ENCODE data around the gene KRCC1. TPM values are rescaled to one million over a fixed set of nuclear protein-coding genes. Genes with fewer than 3 reads are reported as not detected.
A peak's percentile ranks its signal among the peaks of the same experiment; 100 is the strongest.

KRCC1 gene
- total RNA-seq, 2 experiments from 2014 or later: 10.8 to 11.1 TPM

DNA sequence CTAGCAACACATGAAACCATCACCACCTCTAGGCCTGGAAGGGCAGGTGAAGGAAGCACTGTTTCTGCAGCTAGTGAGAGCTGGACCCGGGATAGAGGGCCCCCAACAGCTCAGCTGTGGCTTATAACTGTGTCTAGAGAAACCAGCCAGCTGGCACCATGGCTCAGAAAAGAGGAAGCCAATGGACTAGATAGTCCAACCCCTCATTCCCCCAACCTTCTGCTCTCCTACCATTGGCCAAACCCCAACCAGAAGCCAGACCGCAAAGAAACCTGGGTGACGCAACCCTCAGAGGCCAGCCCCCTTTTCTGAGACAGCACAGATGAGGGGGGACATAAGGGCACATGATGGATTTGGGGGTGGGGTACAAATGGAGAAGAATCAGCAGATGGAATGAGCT lies 36.4 kb upstream of the KRCC1 start:
- TF ChIP-seq, protein P1, sequence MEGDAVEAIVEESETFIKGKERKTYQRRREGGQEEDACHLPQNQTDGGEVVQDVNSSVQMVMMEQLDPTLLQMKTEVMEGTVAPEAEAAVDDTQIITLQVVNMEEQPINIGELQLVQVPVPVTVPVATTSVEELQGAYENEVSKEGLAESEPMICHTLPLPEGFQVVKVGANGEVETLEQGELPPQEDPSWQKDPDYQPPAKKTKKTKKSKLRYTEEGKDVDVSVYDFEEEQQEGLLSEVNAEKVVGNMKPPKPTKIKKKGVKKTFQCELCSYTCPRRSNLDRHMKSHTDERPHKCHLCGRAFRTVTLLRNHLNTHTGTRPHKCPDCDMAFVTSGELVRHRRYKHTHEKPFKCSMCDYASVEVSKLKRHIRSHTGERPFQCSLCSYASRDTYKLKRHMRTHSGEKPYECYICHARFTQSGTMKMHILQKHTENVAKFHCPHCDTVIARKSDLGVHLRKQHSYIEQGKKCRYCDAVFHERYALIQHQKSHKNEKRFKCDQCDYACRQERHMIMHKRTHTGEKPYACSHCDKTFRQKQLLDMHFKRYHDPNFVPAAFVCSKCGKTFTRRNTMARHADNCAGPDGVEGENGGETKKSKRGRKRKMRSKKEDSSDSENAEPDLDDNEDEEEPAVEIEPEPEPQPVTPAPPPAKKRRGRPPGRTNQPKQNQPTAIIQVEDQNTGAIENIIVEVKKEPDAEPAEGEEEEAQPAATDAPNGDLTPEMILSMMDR (IDR thresholded peaks at IDR 0.05): no peak
- intact Hi-C loops (cut with micrococcal nuclease): no loop called here
- POLR2A ChIA-PET: no interaction called here
- H3K36me3 Mint-ChIP-seq (ENCODE audit: low read depth): no peaks in the 10 kb centered on the region
- DNase-seq: no peak
- H3K9me3 Mint-ChIP-seq: peaks cover 1% of the 10 kb centered on the region
- peaks cover 19% of the 10 kb centered on the region for H3K4me1 Mint-ChIP-seq (ENCODE audit: low read depth)
- no peak overlapping the region for H3K4me3 Mint-ChIP-seq
- no peaks in the 10 kb centered on the region for H3K27me3 Mint-ChIP-seq
- no peak for ATAC-seq
- no peak overlapping the region for H3K27ac Mint-ChIP-seq
- CTCF ChIA-PET: interaction anchor here (6.1 kb wide), 1 partner anchor 31 kb away, joined by 25 read pairs; no protein-coding TSS in a partner anchor

DNA sequence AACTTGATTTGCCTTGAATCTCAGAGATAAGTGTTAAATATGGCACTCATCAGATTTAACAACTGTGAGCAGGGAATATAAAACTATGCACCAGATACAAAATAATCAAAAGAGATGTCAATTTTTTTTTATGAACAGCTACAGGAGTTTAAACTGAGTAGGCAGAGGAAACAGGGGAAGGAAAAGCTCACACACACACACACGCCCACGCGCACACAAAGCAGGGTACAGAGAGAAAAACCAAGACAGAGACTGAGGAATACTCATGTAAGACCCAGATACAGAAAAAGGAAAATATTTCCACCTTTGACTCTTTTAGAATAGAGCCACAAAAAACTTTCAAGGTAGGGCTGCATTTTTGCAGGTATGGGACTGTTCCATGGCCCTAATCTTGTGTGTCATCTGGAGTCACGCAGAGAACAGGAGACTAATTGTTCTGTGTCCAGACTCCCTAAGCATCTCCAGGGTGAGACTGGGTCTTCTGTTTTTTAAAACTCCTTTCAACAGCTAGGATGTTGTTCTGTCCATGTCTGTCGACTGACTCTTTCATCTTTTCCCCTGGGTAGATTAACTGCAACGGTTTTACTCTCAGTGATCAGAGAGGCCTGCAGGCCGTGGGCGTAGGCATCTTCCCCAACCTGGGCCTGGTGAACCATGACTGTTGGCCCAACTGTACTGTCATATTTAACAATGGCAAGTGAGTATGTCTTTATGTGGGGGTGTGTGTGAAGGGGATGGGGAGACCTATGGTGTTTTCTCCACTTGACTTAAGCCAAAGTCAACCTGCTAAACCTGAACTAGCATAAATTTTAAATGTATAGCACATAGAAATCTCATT lies 35.1 kb upstream of the KRCC1 start:
- ATAC-seq (peak; percentile 90), DNase-seq (peak; percentile 66)
- H3K27ac Mint-ChIP-seq: peak overlapping the region; percentile 86
- H3K36me3 Mint-ChIP-seq (ENCODE audit: low read depth): no peaks in the 10 kb centered on the region
- POLR2A ChIA-PET: no interaction called here
- peak overlapping the region; percentile 4 for H3K4me3 Mint-ChIP-seq
- intact Hi-C loops (cut with micrococcal nuclease): no loop called here
- H3K27me3 Mint-ChIP-seq: no peaks in the 10 kb centered on the region
- CTCF ChIA-PET: interaction anchor here (2.8 kb wide), 1 partner anchor 30 kb away, joined by 17 read pairs; no protein-coding TSS in a partner anchor
- peaks cover 1% of the 10 kb centered on the region for H3K9me3 Mint-ChIP-seq
- TF ChIP-seq, protein P1 (IDR thresholded peaks at IDR 0.05): no peak
- peaks cover 19% of the 10 kb centered on the region for H3K4me1 Mint-ChIP-seq (ENCODE audit: low read depth)

DNA sequence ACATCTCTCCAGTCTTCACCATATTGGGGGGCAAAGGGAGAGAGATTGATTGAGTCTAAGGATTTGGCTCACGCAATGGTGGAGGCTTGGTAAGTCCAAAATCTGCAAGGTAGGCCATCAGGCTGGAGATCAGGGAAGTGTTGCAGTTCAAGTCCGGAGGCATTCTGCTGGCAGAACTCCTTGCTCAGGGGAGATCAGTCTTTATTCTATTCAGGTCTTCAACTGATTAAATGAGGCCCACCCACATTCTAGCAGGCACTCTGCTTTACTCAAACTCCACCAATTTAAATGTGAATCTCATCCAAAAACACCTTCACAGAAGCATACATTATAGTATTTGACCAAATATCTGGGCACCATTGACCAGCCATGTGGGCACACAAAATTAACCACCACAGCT lies 33.4 kb upstream of the KRCC1 start:
- TF ChIP-seq, protein P1 (IDR thresholded peaks at IDR 0.05): no peak
- intact Hi-C loops (cut with micrococcal nuclease): no loop called here
- H3K36me3 Mint-ChIP-seq (ENCODE audit: low read depth): no peaks in the 10 kb centered on the region
- CTCF ChIA-PET: interaction anchor here (2.8 kb wide), 1 partner anchor 29 kb away, joined by 17 read pairs; no protein-coding TSS in a partner anchor
- peaks cover 1% of the 10 kb centered on the region for H3K9me3 Mint-ChIP-seq
- POLR2A ChIA-PET: interaction anchor here (0.6 kb wide), 1 partner anchor 74 kb away, joined by 3 read pairs; no protein-coding TSS in a partner anchor
- ATAC-seq (no peak), DNase-seq (no peak)
- no peak overlapping the region for H3K27ac Mint-ChIP-seq
- H3K4me1 Mint-ChIP-seq (ENCODE audit: low read depth): peaks cover 19% of the 10 kb centered on the region
- no peak overlapping the region for H3K4me3 Mint-ChIP-seq
- no peaks in the 10 kb centered on the region for H3K27me3 Mint-ChIP-seq

DNA sequence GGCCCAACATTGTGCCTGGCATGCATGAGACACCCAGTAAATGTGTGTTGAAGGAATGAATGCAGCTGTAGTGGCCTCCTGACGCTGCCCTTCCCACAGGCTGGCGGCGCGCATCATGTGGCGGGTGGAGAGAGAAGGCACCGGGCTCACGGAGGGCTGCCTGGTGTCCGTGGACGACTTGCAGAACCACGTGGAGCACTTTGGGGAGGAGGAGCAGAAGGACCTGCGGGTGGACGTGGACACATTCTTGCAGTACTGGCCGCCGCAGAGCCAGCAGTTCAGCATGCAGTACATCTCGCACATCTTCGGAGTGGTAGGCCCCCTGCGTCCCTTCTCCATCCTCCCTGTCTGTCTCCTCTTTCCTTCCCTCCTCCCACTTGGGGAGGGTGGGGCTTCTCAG lies 32.2 kb upstream of the KRCC1 start:
- no peaks in the 10 kb centered on the region for H3K36me3 Mint-ChIP-seq (ENCODE audit: low read depth)
- ATAC-seq (no peak), DNase-seq (no peak)
- no peaks in the 10 kb centered on the region for H3K27me3 Mint-ChIP-seq
- H3K4me1 Mint-ChIP-seq (ENCODE audit: low read depth): peaks cover 18% of the 10 kb centered on the region
- H3K9me3 Mint-ChIP-seq: peaks cover 1% of the 10 kb centered on the region
- no peak overlapping the region for H3K27ac Mint-ChIP-seq
- no peak overlapping the region for H3K4me3 Mint-ChIP-seq
- intact Hi-C loops (cut with micrococcal nuclease): no loop called here
- TF ChIP-seq, protein P1 (IDR thresholded peaks at IDR 0.05): no peak
- ChIA-PET CTCF (interaction anchor here (1.1 kb wide), 1 partner anchor 72 kb away, joined by 3 read pairs; no protein-coding TSS in a partner anchor), POLR2A (no interaction called here)

DNA sequence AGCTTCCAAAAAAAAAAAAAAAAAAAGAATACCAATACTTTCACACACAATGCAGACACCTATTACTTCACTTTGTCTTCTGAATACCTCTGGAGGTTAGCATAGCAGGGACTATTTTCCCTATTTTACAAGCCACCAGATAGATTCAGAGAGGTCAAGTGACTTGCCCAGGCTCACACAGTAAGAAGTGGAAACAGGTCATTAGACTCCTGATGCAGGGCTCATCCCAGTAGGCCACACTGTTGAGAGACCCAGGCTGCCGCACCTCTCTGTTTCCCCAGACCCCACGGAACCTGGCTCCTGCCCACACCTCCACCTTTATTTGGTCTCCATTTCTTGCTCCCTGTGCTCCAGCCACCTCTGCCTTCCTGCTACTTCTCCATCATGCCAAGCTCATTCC lies 31.5 kb upstream of the KRCC1 start:
- ChIA-PET POLR2A (no interaction called here), CTCF (interaction anchor here (1.1 kb wide), 1 partner anchor 73 kb away, joined by 3 read pairs; no protein-coding TSS in a partner anchor)
- intact Hi-C loops (cut with micrococcal nuclease): no loop called here
- Mint-ChIP-seq H3K27me3 (no peaks in the 10 kb centered on the region), H3K4me1 (ENCODE audit: low read depth) (peaks cover 18% of the 10 kb centered on the region), H3K36me3 (ENCODE audit: low read depth) (no peaks in the 10 kb centered on the region), H3K27ac (no peak overlapping the region), H3K9me3 (peaks cover 1% of the 10 kb centered on the region), H3K4me3 (no peak overlapping the region)
- TF ChIP-seq, protein P1 (IDR thresholded peaks at IDR 0.05): no peak
- ATAC-seq (no peak), DNase-seq (no peak)

Data from activated CD8-positive, alpha-beta T cell treated with anti-CD3 and anti-CD28 coated beads for 36 hours (primary cell).